Measurements from ENCODE around the gene RBM14. TPM values are rescaled to one million over a fixed set of nuclear protein-coding genes. Genes with fewer than 3 reads are reported as not detected.

The RBM14 gene
- total RNA-seq, 4 donors from 2014 or later: 25.8 to 49.3 (median 39.6) TPM

DNA sequence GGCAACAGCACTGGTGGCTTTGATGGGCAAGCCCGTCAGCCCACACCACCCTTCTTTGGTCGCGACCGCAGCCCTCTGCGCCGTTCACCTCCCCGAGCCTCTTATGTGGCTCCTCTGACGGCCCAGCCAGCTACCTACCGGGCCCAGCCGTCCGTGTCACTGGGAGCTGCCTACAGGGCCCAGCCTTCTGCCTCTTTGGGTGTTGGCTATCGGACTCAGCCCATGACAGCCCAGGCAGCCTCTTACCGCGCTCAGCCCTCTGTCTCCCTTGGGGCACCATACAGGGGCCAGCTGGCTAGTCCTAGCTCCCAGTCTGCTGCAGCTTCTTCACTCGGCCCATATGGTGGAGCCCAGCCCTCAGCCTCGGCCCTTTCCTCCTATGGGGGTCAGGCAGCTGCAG is 8.0 kb downstream of the RBM14 start:
- TF ChIP-seq, protein P1, sequence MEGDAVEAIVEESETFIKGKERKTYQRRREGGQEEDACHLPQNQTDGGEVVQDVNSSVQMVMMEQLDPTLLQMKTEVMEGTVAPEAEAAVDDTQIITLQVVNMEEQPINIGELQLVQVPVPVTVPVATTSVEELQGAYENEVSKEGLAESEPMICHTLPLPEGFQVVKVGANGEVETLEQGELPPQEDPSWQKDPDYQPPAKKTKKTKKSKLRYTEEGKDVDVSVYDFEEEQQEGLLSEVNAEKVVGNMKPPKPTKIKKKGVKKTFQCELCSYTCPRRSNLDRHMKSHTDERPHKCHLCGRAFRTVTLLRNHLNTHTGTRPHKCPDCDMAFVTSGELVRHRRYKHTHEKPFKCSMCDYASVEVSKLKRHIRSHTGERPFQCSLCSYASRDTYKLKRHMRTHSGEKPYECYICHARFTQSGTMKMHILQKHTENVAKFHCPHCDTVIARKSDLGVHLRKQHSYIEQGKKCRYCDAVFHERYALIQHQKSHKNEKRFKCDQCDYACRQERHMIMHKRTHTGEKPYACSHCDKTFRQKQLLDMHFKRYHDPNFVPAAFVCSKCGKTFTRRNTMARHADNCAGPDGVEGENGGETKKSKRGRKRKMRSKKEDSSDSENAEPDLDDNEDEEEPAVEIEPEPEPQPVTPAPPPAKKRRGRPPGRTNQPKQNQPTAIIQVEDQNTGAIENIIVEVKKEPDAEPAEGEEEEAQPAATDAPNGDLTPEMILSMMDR (IDR thresholded peaks at IDR 0.05; ENCODE audit: low read depth): no peak

DNA sequence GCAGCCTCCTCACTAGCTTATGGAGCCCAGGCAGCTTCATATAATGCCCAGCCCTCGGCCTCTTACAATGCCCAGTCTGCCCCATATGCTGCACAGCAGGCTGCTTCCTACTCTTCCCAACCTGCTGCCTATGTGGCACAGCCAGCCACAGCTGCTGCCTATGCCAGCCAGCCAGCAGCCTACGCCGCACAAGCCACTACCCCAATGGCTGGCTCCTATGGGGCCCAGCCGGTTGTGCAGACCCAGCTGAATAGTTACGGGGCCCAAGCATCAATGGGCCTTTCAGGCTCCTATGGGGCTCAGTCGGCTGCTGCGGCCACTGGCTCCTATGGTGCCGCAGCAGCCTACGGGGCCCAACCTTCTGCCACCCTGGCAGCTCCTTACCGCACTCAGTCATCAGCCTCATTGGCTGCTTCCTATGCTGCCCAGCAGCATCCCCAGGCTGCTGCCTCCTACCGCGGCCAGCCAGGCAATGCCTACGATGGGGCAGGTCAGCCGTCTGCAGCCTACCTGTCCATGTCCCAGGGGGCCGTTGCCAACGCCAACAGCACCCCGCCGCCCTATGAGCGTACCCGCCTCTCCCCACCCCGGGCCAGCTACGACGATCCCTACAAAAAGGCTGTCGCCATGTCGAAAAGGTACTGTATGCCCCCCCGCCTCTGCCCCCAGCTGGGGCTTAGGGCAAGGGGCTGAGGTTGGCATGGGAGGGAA is 8.8 kb downstream of the RBM14 start:
- TF ChIP-seq, protein P1 (IDR thresholded peaks at IDR 0.05; ENCODE audit: low read depth): no peak

DNA sequence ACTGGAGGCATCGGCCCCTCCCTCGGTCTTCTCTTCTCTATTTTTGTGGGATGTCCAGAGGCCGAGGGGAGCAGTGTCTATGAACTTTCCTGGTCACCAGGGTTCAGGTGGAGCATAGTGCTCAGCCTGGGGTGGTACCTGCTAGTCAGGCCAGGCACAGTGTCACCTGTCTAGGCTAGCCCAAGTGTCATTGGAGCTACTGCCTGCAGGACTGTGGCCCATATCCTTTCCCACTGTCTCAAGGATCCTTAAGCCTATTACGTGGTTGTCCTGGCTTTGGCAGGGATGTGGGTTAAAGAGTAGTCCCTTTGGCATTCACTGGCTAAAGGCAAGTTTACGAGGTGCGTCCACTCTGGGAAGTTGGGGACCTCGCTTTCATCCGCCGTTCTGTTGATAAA is 9.3 kb downstream of the RBM14 start:
- TF ChIP-seq, protein P1 (IDR thresholded peaks at IDR 0.05; ENCODE audit: low read depth): no peak

DNA sequence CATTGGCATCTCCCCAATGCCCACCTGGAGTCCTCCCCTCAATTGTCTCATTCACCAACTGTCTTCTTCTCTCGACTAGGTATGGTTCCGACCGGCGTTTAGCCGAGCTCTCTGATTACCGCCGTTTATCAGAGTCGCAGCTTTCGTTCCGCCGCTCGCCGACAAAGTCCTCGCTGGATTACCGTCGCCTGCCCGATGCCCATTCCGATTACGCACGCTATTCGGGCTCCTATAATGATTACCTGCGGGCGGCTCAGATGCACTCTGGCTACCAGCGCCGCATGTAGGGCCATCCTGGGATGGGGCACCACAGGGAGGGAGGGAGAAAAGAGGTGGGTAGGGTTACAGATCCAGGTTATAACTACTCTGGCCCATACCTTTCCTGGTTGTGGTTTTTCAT is 10.0 kb downstream of the RBM14 start:
- TF ChIP-seq, protein P1 (IDR thresholded peaks at IDR 0.05; ENCODE audit: low read depth): no peak

DNA sequence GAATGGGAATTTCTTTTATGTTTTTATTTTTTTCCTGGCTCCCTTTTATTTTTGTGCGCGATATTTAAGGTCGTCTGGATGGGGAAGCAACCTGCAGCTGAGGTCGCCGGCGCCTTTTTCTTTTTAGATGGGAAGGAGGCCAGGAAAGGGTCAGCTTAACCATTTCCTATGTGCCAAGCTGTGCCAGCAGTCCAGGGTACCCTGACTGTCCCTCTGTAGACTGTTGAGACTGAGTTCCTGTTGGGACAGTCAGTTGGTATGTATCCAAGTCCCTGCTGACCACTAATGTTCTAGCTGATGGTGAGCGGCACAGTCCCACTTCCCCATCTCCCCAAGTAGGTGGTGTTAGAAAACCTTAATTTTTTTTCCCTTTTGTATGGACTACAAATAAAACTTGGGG is 10.5 kb downstream of the RBM14 start:
- TF ChIP-seq, protein P1 (IDR thresholded peaks at IDR 0.05; ENCODE audit: low read depth): no peak

DNA sequence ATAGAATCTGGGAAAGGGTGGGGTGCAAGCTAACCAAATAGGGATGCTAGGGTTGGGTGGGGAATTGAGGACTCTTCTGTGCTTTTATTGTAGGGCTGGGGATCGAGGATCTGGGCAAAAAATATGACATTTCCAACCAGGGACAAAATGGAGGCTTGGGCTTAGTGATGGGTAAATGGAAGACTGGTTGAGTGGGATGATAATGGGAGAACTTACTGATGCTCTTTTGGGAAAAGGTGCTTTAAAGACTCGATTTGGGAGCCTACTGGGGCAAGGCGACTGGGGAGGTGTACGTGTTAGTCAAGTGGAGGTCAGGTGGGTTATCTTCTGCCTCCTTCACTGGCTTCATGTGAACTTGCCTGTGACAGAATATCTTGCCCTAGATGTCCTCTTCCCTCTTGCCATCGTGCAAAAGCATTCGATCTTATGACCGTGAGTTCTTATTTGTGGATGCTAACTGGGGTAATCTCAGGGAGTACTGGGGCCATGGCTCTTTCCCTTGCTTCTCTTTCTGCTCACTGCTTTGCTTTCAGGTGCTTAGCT is 11.7 kb downstream of the RBM14 start:
- TF ChIP-seq, protein P1 (IDR thresholded peaks at IDR 0.05; ENCODE audit: low read depth): no peak

DNA sequence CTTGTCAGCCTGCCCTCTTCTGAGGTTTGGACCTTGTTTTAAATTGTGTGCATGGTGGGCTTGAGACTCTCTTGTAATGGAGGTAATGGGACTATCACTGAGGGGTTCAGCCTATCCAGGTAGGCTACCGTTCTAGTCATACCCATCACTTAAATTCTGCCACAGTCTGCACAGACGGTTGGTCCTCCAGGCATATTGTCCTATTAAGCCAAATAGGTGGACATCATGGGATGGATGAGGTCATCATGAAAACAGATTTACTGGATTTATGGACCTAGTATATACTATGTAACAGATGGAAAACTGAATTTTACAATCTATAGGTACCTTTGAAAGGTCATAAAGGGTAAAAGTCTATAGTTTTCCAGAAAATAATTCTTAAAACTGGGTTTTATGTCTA is 12.9 kb downstream of the RBM14 start:
- TF ChIP-seq, protein P1 (IDR thresholded peaks at IDR 0.05; ENCODE audit: low read depth): no peak

All from subcutaneous adipose tissue (tissue), 4 donors.